Colonic mucosa (tissue), 4 donors: ENCODE measurements around the gene SPEG. TPM values are rescaled to one million over a fixed set of nuclear protein-coding genes. Genes with fewer than 3 reads are reported as not detected.

Source experiments
- DNase-seq: peaks from one replicate; pipeline ENCODE4 v3.0.0-alpha.2; 2020
- H3K27ac ChIP-seq: fragments of 200-600 bp; one replicate; pipeline ENCODE4 v1.8.0; 2021
- H3K27me3 ChIP-seq: fragments of 200-600 bp; one replicate; pipeline ENCODE4 v1.8.0; 2021
- H3K36me3 ChIP-seq: fragments of 200-600 bp; one replicate; pipeline ENCODE4 v1.8.0; 2021
- H3K4me1 ChIP-seq: fragments of 200-600 bp; one replicate; pipeline ENCODE4 v1.8.0; 2021; ENCODE audit warnings: mild to moderate bottlenecking
- H3K4me3 ChIP-seq: fragments of 200-600 bp; one replicate; pipeline ENCODE4 v1.8.0; 2021
- H3K9ac ChIP-seq, 2 donors: one replicate each; pipeline ENCODE4 v1.7.0; 2013; ENCODE audit warnings: control low read depth in 2 of 2, low read depth in 2 of 2, low read length in 2 of 2
- H3K9me3 ChIP-seq: fragments of 200-600 bp; one replicate; pipeline ENCODE4 v1.8.0; 2021
- intact Hi-C: fragments of 100-400 bp; cut with DNase I; formaldehyde crosslinking; loops from one replicate; pipeline ENCODE4 v1.14.1; 2022
- total RNA-seq, 2 donors: library from RNA; stranded (reverse); fragmentation: NEBNext Ultra II Directional in 1 of 2; extraction: Animal tissue kit (Norgen Biotek cat#: 25700) in 1 of 2; gene quantifications; one replicate each; pipeline ENCODE4 v1.2.1, GENCODE V29; 2021
- TF ChIP-seq, protein P1 (sequence below): fragments of 200-600 bp; IDR thresholded peaks from one replicate; pipeline ENCODE4 v1.8.0; 2022; ENCODE audit warnings: antibody characterized with exemption, mild to moderate bottlenecking
- donor health status: healthy.
- donor health status: DM: no; HTN: no; CAD: no.
- donor health status: DM: no; HTN: no; CAD: no.

Gene SPEG
- total RNA-seq, 2 donors from 2014 or later = 6.2 to 19.3 TPM

DNA sequence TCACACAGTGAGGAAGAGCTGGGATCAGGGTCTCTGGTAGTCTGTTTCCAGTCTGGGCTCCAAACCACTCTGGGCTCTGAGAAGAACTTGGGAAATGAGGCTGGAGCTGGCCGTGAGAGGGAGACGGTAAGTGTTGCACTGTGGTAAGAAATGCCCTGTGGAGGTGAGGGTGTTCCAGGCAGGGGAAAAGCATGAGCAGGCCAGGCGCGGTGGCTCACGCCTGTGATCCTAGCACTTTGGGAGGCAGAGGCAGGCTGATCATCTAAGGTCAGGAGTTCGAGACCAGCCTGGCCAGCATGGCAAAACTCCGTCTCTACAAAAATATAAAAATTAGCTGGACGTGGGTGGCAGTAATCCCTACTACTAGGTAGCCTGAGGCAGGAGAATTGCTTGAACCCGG is 30.8 kb upstream of the SPEG start:
- TF ChIP-seq, protein P1, sequence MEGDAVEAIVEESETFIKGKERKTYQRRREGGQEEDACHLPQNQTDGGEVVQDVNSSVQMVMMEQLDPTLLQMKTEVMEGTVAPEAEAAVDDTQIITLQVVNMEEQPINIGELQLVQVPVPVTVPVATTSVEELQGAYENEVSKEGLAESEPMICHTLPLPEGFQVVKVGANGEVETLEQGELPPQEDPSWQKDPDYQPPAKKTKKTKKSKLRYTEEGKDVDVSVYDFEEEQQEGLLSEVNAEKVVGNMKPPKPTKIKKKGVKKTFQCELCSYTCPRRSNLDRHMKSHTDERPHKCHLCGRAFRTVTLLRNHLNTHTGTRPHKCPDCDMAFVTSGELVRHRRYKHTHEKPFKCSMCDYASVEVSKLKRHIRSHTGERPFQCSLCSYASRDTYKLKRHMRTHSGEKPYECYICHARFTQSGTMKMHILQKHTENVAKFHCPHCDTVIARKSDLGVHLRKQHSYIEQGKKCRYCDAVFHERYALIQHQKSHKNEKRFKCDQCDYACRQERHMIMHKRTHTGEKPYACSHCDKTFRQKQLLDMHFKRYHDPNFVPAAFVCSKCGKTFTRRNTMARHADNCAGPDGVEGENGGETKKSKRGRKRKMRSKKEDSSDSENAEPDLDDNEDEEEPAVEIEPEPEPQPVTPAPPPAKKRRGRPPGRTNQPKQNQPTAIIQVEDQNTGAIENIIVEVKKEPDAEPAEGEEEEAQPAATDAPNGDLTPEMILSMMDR = no peak
- Histone ChIP-seq H3K27me3 (no peaks in the 10 kb centered on the region), H3K9ac (no peak overlapping the region), H3K9me3 (no peaks in the 10 kb centered on the region), H3K4me1 (peaks cover 5% of the 10 kb centered on the region), H3K36me3 (no peaks in the 10 kb centered on the region), H3K4me3 (no peak overlapping the region), H3K27ac (no peak overlapping the region)
- intact Hi-C loops = loop anchor here (5.0 kb wide), 1 partner anchor 73 kb away; no protein-coding TSS in a partner anchor
- DNase-seq = no peak

- intact Hi-C loops = loop anchor here (5.0 kb wide), 1 partner anchor 73 kb away; no protein-coding TSS in a partner anchor
- no peak for DNase-seq
- no peaks in the 10 kb centered on the region for H3K9me3 ChIP-seq
- no peaks in the 10 kb centered on the region for H3K36me3 ChIP-seq
- H3K27me3 ChIP-seq = no peaks in the 10 kb centered on the region
- peaks cover 3% of the 10 kb centered on the region for H3K4me1 ChIP-seq
- no peak overlapping the region for H3K27ac ChIP-seq
- TF ChIP-seq, protein P1 = no peak
- no peak overlapping the region for H3K9ac ChIP-seq
- H3K4me3 ChIP-seq = no peak overlapping the region
Measured at GRCh38 chr2:219404291-219404910, 30.2 kb upstream of the SPEG start.

GRCh38 chr2:219404954-219405353 is 29.7 kb upstream of the SPEG start:
- Histone ChIP-seq H3K27me3 (no peaks in the 10 kb centered on the region), H3K9me3 (no peaks in the 10 kb centered on the region), H3K27ac (peak overlapping the region; percentile 27), H3K36me3 (no peaks in the 10 kb centered on the region), H3K4me1 (no peaks in the 10 kb centered on the region), H3K9ac (no peak overlapping the region), H3K4me3 (no peak overlapping the region)
- no peak for DNase-seq
- TF ChIP-seq, protein P1 = no peak
- intact Hi-C loops = loop anchor here (5.0 kb wide), 1 partner anchor 72 kb away; no protein-coding TSS in a partner anchor

- H3K4me1 ChIP-seq = no peaks in the 10 kb centered on the region
- H3K4me3 ChIP-seq = no peak overlapping the region
- no peaks in the 10 kb centered on the region for H3K27me3 ChIP-seq
- H3K27ac ChIP-seq = peak overlapping the region; percentile 32
- H3K9ac ChIP-seq = peak overlapping the region in 1 of 2 donors; percentile 24
- DNase-seq = no peak
- TF ChIP-seq, protein P1 = no peak
- no peaks in the 10 kb centered on the region for H3K9me3 ChIP-seq
- no peaks in the 10 kb centered on the region for H3K36me3 ChIP-seq
- intact Hi-C loops = no loop called here
Measured at GRCh38 chr2:219405451-219405850, 29.2 kb upstream of the SPEG start.

DNA sequence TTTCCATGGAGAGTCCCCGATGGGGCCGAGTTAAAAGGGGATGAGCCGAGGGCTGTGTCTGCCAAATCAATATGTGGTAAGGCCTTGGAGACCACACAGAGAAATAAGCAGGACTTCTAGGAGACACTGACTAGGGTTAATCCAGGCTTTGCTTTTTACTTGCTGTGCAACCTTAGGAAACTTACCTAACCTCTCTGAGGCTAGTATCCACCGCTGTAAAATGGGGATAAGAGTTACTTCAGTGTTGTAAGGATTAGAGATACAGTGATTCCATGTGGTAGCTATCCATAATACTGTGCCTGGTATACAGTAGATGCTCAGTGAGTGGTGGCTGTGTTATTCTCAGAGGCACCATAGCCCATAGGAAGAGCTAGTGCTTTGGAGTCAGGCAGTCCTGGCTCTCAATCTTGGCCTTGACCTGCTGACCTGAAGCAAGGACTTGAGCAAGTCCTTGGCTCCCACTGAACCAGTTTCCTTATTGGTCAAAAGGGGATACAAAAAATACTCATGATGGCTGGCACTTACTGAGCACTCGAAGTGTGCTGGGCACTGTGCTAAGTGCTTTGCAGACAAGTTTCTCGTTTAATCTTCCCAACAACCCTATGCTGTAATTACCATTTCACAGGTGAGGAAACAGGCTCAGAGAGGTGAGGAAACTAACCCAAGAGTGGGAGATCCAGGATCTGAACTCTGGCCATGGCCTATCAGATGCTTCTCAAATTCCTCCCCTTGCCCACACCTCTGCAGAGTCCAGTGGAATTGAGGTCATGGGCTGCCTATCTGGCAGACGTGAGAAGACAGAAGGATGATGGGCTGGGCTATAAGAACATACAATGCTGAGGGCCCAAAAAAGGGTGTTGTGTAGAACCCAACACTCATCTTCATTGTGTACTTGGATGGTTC is 28.4 kb upstream of the SPEG start:
- Histone ChIP-seq H3K9ac (peak overlapping the region in 1 of 2 donors; percentile 24), H3K9me3 (no peaks in the 10 kb centered on the region), H3K27me3 (no peaks in the 10 kb centered on the region), H3K36me3 (no peaks in the 10 kb centered on the region), H3K27ac (peak overlapping the region; percentile 32), H3K4me3 (no peak overlapping the region), H3K4me1 (no peaks in the 10 kb centered on the region)
- intact Hi-C loops = no loop called here
- TF ChIP-seq, protein P1 = no peak
- no peak for DNase-seq
